ENCODE measurements around the gene RNF217. TPM values are rescaled to one million over a fixed set of nuclear protein-coding genes. Genes with fewer than 3 reads are reported as not detected.

Gene RNF217
- total RNA-seq, 1 experiment from 2014 or later = 37.7 TPM

- BruUV-seq (replicated peaks) = no TSS peak
- no peak for TF ChIP-seq CTCF (IDR thresholded peaks at IDR 0.05)
- TF ChIP-seq REST (IDR thresholded peaks at IDR 0.05; ENCODE audit: insufficient read depth in 1 of 2, low read depth in 2 of 2, low read length in 1 of 2) = no peak
- no peak for DNase-seq (ENCODE audit: low read depth, low spot score)
- Histone ChIP-seq H3K4me3 (ENCODE audit: low read depth in 2 of 2, low read length in 2 of 2) (no peak overlapping the region), H3K27me3 (ENCODE audit: control insufficient read depth, insufficient read depth, low read length) (no peaks in the 10 kb centered on the region), H3K9me3 (ENCODE audit: control insufficient read depth, insufficient read depth, low read depth, low read length) (no peaks in the 10 kb centered on the region), H3K4me1 (ENCODE audit: control insufficient read depth, insufficient read depth, low read length) (no peaks in the 10 kb centered on the region), H3K27ac (ENCODE audit: low read length) (no peak overlapping the region), H3K36me3 (ENCODE audit: control insufficient read depth, insufficient read depth, low read length) (no peaks in the 10 kb centered on the region)
- intact Hi-C loops (cut with micrococcal nuclease; ENCODE audit: unreplicated experiment) = no loop called here
- ChIA-PET POLR2A (no interaction called here), CTCF (no interaction called here)
- in situ Hi-C loops (cut with HindIII; ENCODE audit: low pct_unique_long_range_greater_than_20kb, low sequenced_read_pairs) = no loop called here
- ATAC-seq = no peak
Observed at GRCh38 chr6:124926435-124926834, 35.8 kb upstream of the RNF217 start.

- in situ Hi-C loops (cut with HindIII; ENCODE audit: low pct_unique_long_range_greater_than_20kb, low sequenced_read_pairs) (no loop called here), intact Hi-C loops (cut with micrococcal nuclease; ENCODE audit: unreplicated experiment) (no loop called here)
- DNase-seq (ENCODE audit: low read depth, low spot score) (no peak), ATAC-seq (no peak)
- Histone ChIP-seq H3K9me3 (ENCODE audit: control insufficient read depth, insufficient read depth, low read depth, low read length) (no peaks in the 10 kb centered on the region), H3K27me3 (ENCODE audit: control insufficient read depth, insufficient read depth, low read length) (no peaks in the 10 kb centered on the region), H3K4me3 (ENCODE audit: low read depth in 2 of 2, low read length in 2 of 2) (no peak overlapping the region), H3K36me3 (ENCODE audit: control insufficient read depth, insufficient read depth, low read length) (no peaks in the 10 kb centered on the region), H3K27ac (ENCODE audit: low read length) (no peak overlapping the region), H3K4me1 (ENCODE audit: control insufficient read depth, insufficient read depth, low read length) (no peaks in the 10 kb centered on the region)
- TF ChIP-seq REST (IDR thresholded peaks at IDR 0.05; ENCODE audit: insufficient read depth in 1 of 2, low read depth in 2 of 2, low read length in 1 of 2) (no peak), TCF7L2 (IDR thresholded peaks at IDR 0.05; ENCODE audit: low read depth, low read length) (no peak), CTCF (IDR thresholded peaks at IDR 0.05) (no peak), POLR2AphosphoS5 (IDR thresholded peaks at IDR 0.05; ENCODE audit: low read depth, low read length) (no peak), SIN3A (IDR thresholded peaks at IDR 0.05; ENCODE audit: borderline replicate concordance, insufficient read depth, low read depth, low read length) (no peak)
- ChIA-PET CTCF (no interaction called here), POLR2A (no interaction called here)
- BruUV-seq (replicated peaks) = no TSS peak
Observed at GRCh38 chr6:124927806-124928205, 34.4 kb upstream of the RNF217 start.
